Esophagus muscularis mucosa (tissue), 4 donors: ENCODE measurements around the gene WWTR1.

Source experiments
- CTCF ChIP-seq, 3 experiments: fragments of 200-600 bp in 2 of 3; fragments of 450-650 bp in 1 of 3; sonication (generic) in 2 of 3; IDR thresholded peaks; one replicate each; pipeline ENCODE4 v1.5.1; 2017 to 2019; ENCODE audit warnings: antibody characterized with exemption in 3 of 3, mild to moderate bottlenecking in 2 of 3, moderate library complexity in 1 of 3
- EP300 ChIP-seq: sonication (generic); formaldehyde crosslinking; IDR thresholded peaks from one replicate; pipeline ENCODE4 v1.6.1; 2017; ENCODE audit warnings: antibody characterized with exemption
- POLR2A ChIP-seq: fragments of 450-650 bp; IDR thresholded peaks from one replicate; pipeline ENCODE4 v1.6.1; 2017; ENCODE audit warnings: antibody characterized with exemption, moderate library complexity, mild to moderate bottlenecking, low read depth

- TF ChIP-seq EP300, result no peak
- no peak for TF ChIP-seq CTCF (IDR thresholded peaks at IDR 0.05)
- no peak for TF ChIP-seq POLR2A
Measured at GRCh38 chr3:149481056-149481455, 176.8 kb downstream of the WWTR1 start.
